ENCODE results near the gene ROPN1. TPM values are rescaled to one million over a fixed set of nuclear protein-coding genes. Genes with fewer than 3 reads are reported as not detected.

The ROPN1 gene
- total RNA-seq, 1 experiment from 2014 or later: not detected

GRCh38 chr3:123986427-123986826 lies 5.5 kb downstream of the ROPN1 start (continued):
- TF ChIP-seq CTCF (IDR thresholded peaks at IDR 0.05 in 2 of 3, conservative IDR thresholded peaks at IDR 0.05 in 1 of 3; ENCODE audit: borderline replicate concordance in 1 of 3, insufficient read depth in 1 of 3, low read depth in 2 of 3, low read length in 2 of 3) (no peak), ZNF274 (IDR thresholded peaks at IDR 0.05; ENCODE audit: low read depth, low read length) (no peak), EZH2 (IDR thresholded peaks at IDR 0.05) (no peak), ELF1 (IDR thresholded peaks at IDR 0.05; ENCODE audit: borderline replicate concordance, low read depth) (no peak)

GRCh38 chr3:123984957-123985356 lies 7.0 kb downstream of the ROPN1 start:
- ATAC-seq (no peak), DNase-seq (ENCODE audit: low read depth, low spot score) (no peak)
- H3K4me2 ChIP-seq (ENCODE audit: low read length): no peak overlapping the region
- H3K79me2 ChIP-seq (ENCODE audit: insufficient read depth, low read length): no peaks in the 10 kb centered on the region
- no peak overlapping the region for H3K27ac ChIP-seq (ENCODE audit: low read depth, low read length)
- ChIA-PET POLR2A (no interaction called here), RAD21 (ENCODE audit: low non-redundant PET in 1 of 2, low total read pairs in 2 of 2, uncharacterized antibody in 2 of 2, unreplicated experiment in 2 of 2) (no interaction called here), CTCF (no interaction called here)
- no TSS peak for BruUV-seq (replicated peaks)
- intact Hi-C loops (cut with micrococcal nuclease): no loop called here
- peaks cover 12% of the 10 kb centered on the region for H3K27me3 ChIP-seq (ENCODE audit: insufficient read depth, low read length)
- H4K20me1 ChIP-seq (ENCODE audit: insufficient read depth): no peaks in the 10 kb centered on the region
- no peaks in the 10 kb centered on the region for H3K9me2 ChIP-seq (ENCODE audit: insufficient read depth)
- H3K9me3 ChIP-seq (ENCODE audit: control insufficient read depth in 1 of 2, insufficient read depth in 1 of 2, low read depth in 1 of 2, low read length in 2 of 2): no peaks in the 10 kb centered on the region
- peaks cover 0 to 6% of the 10 kb centered on the region in 2 experiments; a peak in 1 of 4 replicates for H3K4me1 ChIP-seq (ENCODE audit: control insufficient read depth in 1 of 2, insufficient read depth in 2 of 2, low read length in 2 of 2)
- no peak overlapping the region for H3K9ac ChIP-seq (ENCODE audit: low read length)
- TF ChIP-seq SIN3A (IDR thresholded peaks at IDR 0.05; ENCODE audit: low read depth) (no peak), ELF1 (IDR thresholded peaks at IDR 0.05; ENCODE audit: borderline replicate concordance, low read depth) (no peak), CBX3 (IDR thresholded peaks at IDR 0.05; ENCODE audit: low read depth) (no peak), YY1 (IDR thresholded peaks at IDR 0.05; ENCODE audit: extremely low read depth, insufficient replicate concordance, low read depth, low read length) (no peak)
- no peaks in the 10 kb centered on the region for H3K36me3 ChIP-seq (ENCODE audit: control insufficient read depth in 1 of 2, insufficient read depth in 2 of 2, low read length in 2 of 2)
- no peak overlapping the region for H3K4me3 ChIP-seq (replicated peaks in 1 of 2; ENCODE audit: low read depth in 1 of 2, low read length in 2 of 2)
- no peak overlapping the region for H2AFZ ChIP-seq (ENCODE audit: low read depth, low read length, poor library complexity, severe bottlenecking)
